ENCODE results near the gene DLEU7. TPM values are rescaled to one million over a fixed set of nuclear protein-coding genes. Genes with fewer than 3 reads are reported as not detected.

The DLEU7 gene
- total and polyA plus RNA-seq, 10 of the 15 experiments (the other 5 are each of a cell fraction or from before 2014, with no cell fraction given): not detected

- TF ChIP-seq, protein P1, sequence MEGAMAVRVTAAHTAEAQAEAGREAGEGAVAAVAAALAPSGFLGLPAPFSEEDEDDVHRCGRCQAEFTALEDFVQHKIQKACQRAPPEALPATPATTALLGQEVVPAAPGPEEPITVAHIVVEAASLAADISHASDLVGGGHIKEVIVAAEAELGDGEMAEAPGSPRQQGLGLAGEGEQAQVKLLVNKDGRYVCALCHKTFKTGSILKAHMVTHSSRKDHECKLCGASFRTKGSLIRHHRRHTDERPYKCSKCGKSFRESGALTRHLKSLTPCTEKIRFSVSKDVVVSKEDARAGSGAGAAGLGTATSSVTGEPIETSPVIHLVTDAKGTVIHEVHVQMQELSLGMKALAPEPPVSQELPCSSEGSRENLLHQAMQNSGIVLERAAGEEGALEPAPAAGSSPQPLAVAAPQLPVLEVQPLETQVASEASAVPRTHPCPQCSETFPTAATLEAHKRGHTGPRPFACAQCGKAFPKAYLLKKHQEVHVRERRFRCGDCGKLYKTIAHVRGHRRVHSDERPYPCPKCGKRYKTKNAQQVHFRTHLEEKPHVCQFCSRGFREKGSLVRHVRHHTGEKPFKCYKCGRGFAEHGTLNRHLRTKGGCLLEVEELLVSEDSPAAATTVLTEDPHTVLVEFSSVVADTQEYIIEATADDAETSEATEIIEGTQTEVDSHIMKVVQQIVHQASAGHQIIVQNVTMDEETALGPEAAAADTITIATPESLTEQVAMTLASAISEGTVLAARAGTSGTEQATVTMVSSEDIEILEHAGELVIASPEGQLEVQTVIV (IDR thresholded peaks at IDR 0.05; ENCODE audit: borderline replicate concordance, partially characterized antibody): no peak
- TF ChIP-seq ZNF207 (IDR thresholded peaks at IDR 0.05; ENCODE audit: borderline replicate concordance) (no peak), ASH2L (IDR thresholded peaks at IDR 0.05; ENCODE audit: borderline replicate concordance, low read depth) (no peak), MEF2B (IDR thresholded peaks at IDR 0.05; ENCODE audit: partially characterized antibody, poor library complexity, severe bottlenecking) (no peak), SMAD5 (IDR thresholded peaks at IDR 0.05; ENCODE audit: low read depth) (no peak), EED (IDR thresholded peaks at IDR 0.05; ENCODE audit: low read depth) (peak; percentile 74), HCFC1 (IDR thresholded peaks at IDR 0.05; ENCODE audit: low read length) (no peak), MTA3 (IDR thresholded peaks at IDR 0.05; ENCODE audit: borderline replicate concordance, low read length) (peak; percentile 57; the same call in 1 of the 2 replicates), NFYB (IDR thresholded peaks at IDR 0.05; ENCODE audit: insufficient read depth, low read depth, low read length) (no peak), ZNF687 (IDR thresholded peaks at IDR 0.05) (no peak), NBN (IDR thresholded peaks at IDR 0.05) (peak; percentile 22; the same call in 1 of the 2 replicates), E2F4 (IDR thresholded peaks at IDR 0.05; ENCODE audit: low read depth, low read length) (no peak), KAT2A (conservative IDR thresholded peaks at IDR 0.05; ENCODE audit: control insufficient read depth, low read depth, low read length) (no peak), YY1 (IDR thresholded peaks at IDR 0.05; ENCODE audit: low read depth, low read length) (peak; percentile 90)
- TF ChIP-seq, protein P2, sequence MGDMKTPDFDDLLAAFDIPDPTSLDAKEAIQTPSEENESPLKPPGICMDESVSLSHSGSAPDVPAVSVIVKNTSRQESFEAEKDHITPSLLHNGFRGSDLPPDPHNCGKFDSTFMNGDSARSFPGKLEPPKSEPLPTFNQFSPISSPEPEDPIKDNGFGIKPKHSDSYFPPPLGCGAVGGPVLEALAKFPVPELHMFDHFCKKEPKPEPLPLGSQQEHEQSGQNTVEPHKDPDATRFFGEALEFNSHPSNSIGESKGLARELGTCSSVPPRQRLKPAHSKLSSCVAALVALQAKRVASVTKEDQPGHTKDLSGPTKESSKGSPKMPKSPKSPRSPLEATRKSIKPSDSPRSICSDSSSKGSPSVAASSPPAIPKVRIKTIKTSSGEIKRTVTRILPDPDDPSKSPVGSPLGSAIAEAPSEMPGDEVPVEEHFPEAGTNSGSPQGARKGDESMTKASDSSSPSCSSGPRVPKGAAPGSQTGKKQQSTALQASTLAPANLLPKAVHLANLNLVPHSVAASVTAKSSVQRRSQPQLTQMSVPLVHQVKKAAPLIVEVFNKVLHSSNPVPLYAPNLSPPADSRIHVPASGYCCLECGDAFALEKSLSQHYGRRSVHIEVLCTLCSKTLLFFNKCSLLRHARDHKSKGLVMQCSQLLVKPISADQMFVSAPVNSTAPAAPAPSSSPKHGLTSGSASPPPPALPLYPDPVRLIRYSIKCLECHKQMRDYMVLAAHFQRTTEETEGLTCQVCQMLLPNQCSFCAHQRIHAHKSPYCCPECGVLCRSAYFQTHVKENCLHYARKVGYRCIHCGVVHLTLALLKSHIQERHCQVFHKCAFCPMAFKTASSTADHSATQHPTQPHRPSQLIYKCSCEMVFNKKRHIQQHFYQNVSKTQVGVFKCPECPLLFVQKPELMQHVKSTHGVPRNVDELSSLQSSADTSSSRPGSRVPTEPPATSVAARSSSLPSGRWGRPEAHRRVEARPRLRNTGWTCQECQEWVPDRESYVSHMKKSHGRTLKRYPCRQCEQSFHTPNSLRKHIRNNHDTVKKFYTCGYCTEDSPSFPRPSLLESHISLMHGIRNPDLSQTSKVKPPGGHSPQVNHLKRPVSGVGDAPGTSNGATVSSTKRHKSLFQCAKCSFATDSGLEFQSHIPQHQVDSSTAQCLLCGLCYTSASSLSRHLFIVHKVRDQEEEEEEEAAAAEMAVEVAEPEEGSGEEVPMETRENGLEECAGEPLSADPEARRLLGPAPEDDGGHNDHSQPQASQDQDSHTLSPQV (IDR thresholded peaks at IDR 0.05): no peak
These were observed 48.9 kb upstream of the DLEU7 start (continued) for GRCh38 chr13:50892210-50892944.

Measured in GM12878 (cell line).